ENCODE results near the gene HIVEP2.
A peak's percentile ranks its signal among the peaks of the same experiment; 100 is the strongest.

HIVEP2 gene

GRCh38 chr6:142926177-142926493, 18.8 kb downstream of the HIVEP2 start:
- no peaks in the 10 kb centered on the region for H3K9me3 ChIP-seq
- peaks cover 37% of the 10 kb centered on the region for H3K27me3 ChIP-seq
- peak overlapping the region; percentile 54 to 57 for H3K4me3 ChIP-seq (ENCODE audit: low read depth in 1 of 2, low read length in 1 of 2)
- no peak overlapping the region for H3K27ac ChIP-seq
- peaks cover 6 to 11% of the 10 kb centered on the region in 2 experiments for H3K4me1 ChIP-seq (ENCODE audit: control insufficient read depth in 1 of 2, insufficient read depth in 1 of 2, low read depth in 1 of 2, low read length in 1 of 2)
- no peaks in the 10 kb centered on the region for H3K36me3 ChIP-seq
- TF ChIP-seq CTCF (IDR thresholded peaks at IDR 0.05), result no peak

- Histone ChIP-seq H3K4me1 (ENCODE audit: control insufficient read depth in 1 of 2, insufficient read depth in 1 of 2, low read depth in 1 of 2, low read length in 1 of 2) (peaks cover 6 to 11% of the 10 kb centered on the region in 2 experiments), H3K9me3 (no peaks in the 10 kb centered on the region), H3K27me3 (peaks cover 37% of the 10 kb centered on the region), H3K4me3 (ENCODE audit: low read depth in 1 of 2, low read length in 1 of 2) (no peak overlapping the region), H3K36me3 (no peaks in the 10 kb centered on the region), H3K27ac (no peak overlapping the region)
- TF ChIP-seq CTCF (IDR thresholded peaks at IDR 0.05), result no peak
Observed at GRCh38 chr6:142925575-142926110, 19.3 kb downstream of the HIVEP2 start.

GRCh38 chr6:142918339-142919042, 26.5 kb downstream of the HIVEP2 start:
- H3K36me3 ChIP-seq, result no peaks in the 10 kb centered on the region
- H3K27me3 ChIP-seq, result no peaks in the 10 kb centered on the region
- no peak for TF ChIP-seq CTCF (IDR thresholded peaks at IDR 0.05)
- no peaks in the 10 kb centered on the region for H3K4me1 ChIP-seq (ENCODE audit: control insufficient read depth in 1 of 2, insufficient read depth in 1 of 2, low read depth in 1 of 2, low read length in 1 of 2)
- no peak overlapping the region for H3K4me3 ChIP-seq (ENCODE audit: low read depth in 1 of 2, low read length in 1 of 2)
- no peak overlapping the region for H3K27ac ChIP-seq
- H3K9me3 ChIP-seq, result no peaks in the 10 kb centered on the region

GRCh38 chr6:142916881-142917280, 28.1 kb downstream of the HIVEP2 start:
- no peaks in the 10 kb centered on the region for H3K4me1 ChIP-seq (ENCODE audit: control insufficient read depth in 1 of 2, insufficient read depth in 1 of 2, low read depth in 1 of 2, low read length in 1 of 2)
- no peak overlapping the region for H3K4me3 ChIP-seq (ENCODE audit: low read depth in 1 of 2, low read length in 1 of 2)
- H3K27ac ChIP-seq, result no peak overlapping the region
- no peaks in the 10 kb centered on the region for H3K36me3 ChIP-seq
- TF ChIP-seq CTCF (IDR thresholded peaks at IDR 0.05), result no peak
- H3K27me3 ChIP-seq, result no peaks in the 10 kb centered on the region
- no peaks in the 10 kb centered on the region for H3K9me3 ChIP-seq

- no peaks in the 10 kb centered on the region for H3K36me3 ChIP-seq
- H3K4me1 ChIP-seq (ENCODE audit: control insufficient read depth in 1 of 2, insufficient read depth in 1 of 2, low read depth in 1 of 2, low read length in 1 of 2), result no peaks in the 10 kb centered on the region
- no peaks in the 10 kb centered on the region for H3K27me3 ChIP-seq
- no peak overlapping the region for H3K4me3 ChIP-seq (ENCODE audit: low read depth in 1 of 2, low read length in 1 of 2)
- H3K9me3 ChIP-seq, result no peaks in the 10 kb centered on the region
- TF ChIP-seq CTCF (IDR thresholded peaks at IDR 0.05), result no peak
- no peak overlapping the region for H3K27ac ChIP-seq
Observed at GRCh38 chr6:142914937-142915697, 29.9 kb downstream of the HIVEP2 start.
